Measurements from ENCODE around the gene GGT1. TPM values are rescaled to one million over a fixed set of nuclear protein-coding genes. Genes with fewer than 3 reads are reported as not detected.

GGT1 gene
- total and polyA plus RNA-seq, 2 of the 8 experiments (the other 6 are each of a cell fraction or from before 2014, with no cell fraction given) = 14.4 to 29.2 TPM

GRCh38 chr22:24594569-24595120, 8.3 kb upstream of the GGT1 start:
- Histone ChIP-seq H3K9ac (replicated peaks in 1 of 4; ENCODE audit: extremely low read depth in 1 of 4, low read depth in 3 of 4, low read length in 3 of 4) (no peak overlapping the region), H3K4me2 (ENCODE audit: insufficient read depth in 1 of 2, low read depth in 2 of 2, low read length in 2 of 2) (no peak overlapping the region), H2BK20ac (ENCODE audit: low read length) (no peak overlapping the region), H3K27me3 (replicated peaks in 1 of 4; ENCODE audit: control insufficient read depth in 3 of 4, extremely low read depth in 1 of 4, insufficient read depth in 3 of 4, low read length in 3 of 4) (no peaks in the 10 kb centered on the region), H2BK15ac (ENCODE audit: low read length) (peak overlapping the region; percentile 65; the same call in 1 of the 2 replicates), H3K4ac (replicated peaks; ENCODE audit: insufficient read length, low read depth, low read length) (no peak overlapping the region), H4K8ac (ENCODE audit: extremely low read depth, insufficient read depth, low read length) (no peak overlapping the region), H3K27ac (ENCODE audit: low read depth, low read length) (no peak overlapping the region), H3K14ac (ENCODE audit: insufficient read length) (no peak overlapping the region), H2BK12ac (ENCODE audit: low read depth, low read length) (peak overlapping the region; percentile 92; the same call in 1 of the 2 replicates), H3K4me3 (ENCODE audit: extremely low read depth in 1 of 4, insufficient read depth in 2 of 4, low read depth in 3 of 4, low read length in 4 of 4) (no peak overlapping the region), H3K79me1 (ENCODE audit: low read depth, low read length) (no peaks in the 10 kb centered on the region; the same call in 1 of the 2 replicates), H4K5ac (ENCODE audit: insufficient read length, low read depth, low read length) (no peak overlapping the region), H3K23ac (ENCODE audit: insufficient read length) (no peak overlapping the region), H3K56ac (replicated peaks; ENCODE audit: insufficient read length, low read depth, low read length) (no peak overlapping the region), H3K79me2 (ENCODE audit: control insufficient read depth in 1 of 2, insufficient read depth in 2 of 2, low read length in 2 of 2) (no peaks in the 10 kb centered on the region), H3K9me3 (ENCODE audit: insufficient read depth in 2 of 2, low read depth in 1 of 2, low read length in 1 of 2) (no peaks in the 10 kb centered on the region), H4K91ac (replicated peaks; ENCODE audit: insufficient read length, low read length) (peak overlapping the region; percentile 80), H4K20me1 (replicated peaks in 1 of 2; ENCODE audit: control insufficient read depth in 1 of 2, insufficient read depth in 2 of 2, low read length in 2 of 2) (no peaks in the 10 kb centered on the region), H2BK120ac (replicated peaks; ENCODE audit: low read depth, low read length) (no peak overlapping the region), H3K36me3 (ENCODE audit: control insufficient read depth in 2 of 4, insufficient read depth in 4 of 4, low read length in 3 of 4) (no peaks in the 10 kb centered on the region), H3K4me1 (replicated peaks in 1 of 4; ENCODE audit: control insufficient read depth in 3 of 4, insufficient read depth in 4 of 4, low read length in 3 of 4) (peaks cover 4 to 31% (median 15%) of the 10 kb centered on the region in 4 experiments), H2BK5ac (ENCODE audit: low read depth, low read length) (0 out of 2 replicates have a peak overlapping the region, but pooled peaks have one; percentile 24), H3K18ac (ENCODE audit: extremely low read depth, low read length) (peak overlapping the region; percentile 48), H2AFZ (ENCODE audit: low read length) (no peak overlapping the region), H3K23me2 (ENCODE audit: low read depth, low read length) (peaks cover 2% of the 10 kb centered on the region; the same call in 1 of the 2 replicates), H2AK5ac (ENCODE audit: low read depth, low read length) (no peak overlapping the region)
- DNase-seq (ENCODE audit: low read depth in 1 of 2, low spot score in 2 of 2) (no peak), FAIRE-seq (no peak)
- WGBS, 2 experiments (ENCODE audit: extremely low coverage in 1 of 2, insufficient coverage in 1 of 2, insufficient read length in 1 of 2, insufficient replicate concordance in 2 of 2, low coverage in 1 of 2, low lambda C conversion rate in 2 of 2, missing lambda C conversion rate in 1 of 2) = 86% methylated on average over 5 of the region's 7 CpGs; no CpG with 5 or more reads in 1 of the 2 experiments
- no peak for TF ChIP-seq TBP (IDR thresholded peaks at IDR 0.05; ENCODE audit: low read depth, low read length)
- POLR2A ChIA-PET (ENCODE audit: partially characterized antibody) = interaction anchor here (1.3 to 4.4 kb wide), 5 partner anchors 8 to 39 kb away, joined by 4 to 38 read pairs (median 5); partner anchors contain the start of genes GGT1 and SNRPD3
- CTCF ChIA-PET (ENCODE audit: partially characterized antibody) = interaction anchor here (0.7 to 1.1 kb wide), 3 partner anchors 27 to 91 kb away, joined by 3 to 4 read pairs (median 3); no protein-coding TSS in a partner anchor

Measured in H1 (cell line).